Glomerular endothelial cell (primary cell): ENCODE results near the gene FSTL4. TPM values are rescaled to one million over a fixed set of nuclear protein-coding genes. Genes with fewer than 3 reads are reported as not detected.

Experiments used
- DNase-seq: peaks from one replicate; pipeline ENCODE4 v3.0.0-alpha.2; 2011; ENCODE audit warnings: low read depth, low spot score; ENCODE audit errors: extremely low read depth
- total RNA-seq: library from RNA; depleted of rRNA; stranded (reverse); fragments of >200 nt; gene quantifications from 2 replicates; pipeline ENCODE4 v1.2.3, GENCODE V29; 2015

FSTL4 gene
- total RNA-seq, 1 donor from 2014 or later = 0.18 TPM

DNA sequence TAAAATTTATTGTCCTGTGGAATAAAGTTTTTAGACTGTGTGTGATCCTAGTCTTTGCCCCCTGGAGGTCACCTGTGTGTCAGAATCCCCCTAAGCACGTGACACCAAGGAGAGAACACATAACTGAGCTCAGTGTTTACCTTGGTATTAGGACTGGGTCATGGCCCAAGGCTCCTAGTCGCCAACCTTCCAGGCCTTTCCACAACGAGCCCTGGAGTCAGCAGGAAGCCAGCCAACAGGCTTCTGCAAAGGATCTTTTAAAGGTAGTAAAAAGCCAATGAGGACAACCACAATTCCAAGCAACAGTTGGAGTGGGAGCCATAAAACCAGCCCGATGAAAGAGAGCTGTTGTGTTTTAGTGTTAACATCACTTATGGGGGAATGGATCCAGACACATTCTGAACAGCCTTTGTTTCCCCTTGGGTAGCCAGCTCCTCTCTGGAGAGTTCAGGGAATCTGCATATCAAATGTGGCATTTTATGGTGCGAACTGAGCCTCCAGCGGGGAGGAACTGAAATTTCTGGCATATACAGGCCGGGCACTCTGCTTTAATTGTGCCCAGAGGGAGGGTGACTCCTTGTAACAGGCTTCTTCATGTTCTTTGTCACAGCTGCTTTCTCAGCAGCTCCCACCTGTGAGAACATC lies 239.9 kb downstream of the FSTL4 start:
- DNase-seq = no peak

DNA sequence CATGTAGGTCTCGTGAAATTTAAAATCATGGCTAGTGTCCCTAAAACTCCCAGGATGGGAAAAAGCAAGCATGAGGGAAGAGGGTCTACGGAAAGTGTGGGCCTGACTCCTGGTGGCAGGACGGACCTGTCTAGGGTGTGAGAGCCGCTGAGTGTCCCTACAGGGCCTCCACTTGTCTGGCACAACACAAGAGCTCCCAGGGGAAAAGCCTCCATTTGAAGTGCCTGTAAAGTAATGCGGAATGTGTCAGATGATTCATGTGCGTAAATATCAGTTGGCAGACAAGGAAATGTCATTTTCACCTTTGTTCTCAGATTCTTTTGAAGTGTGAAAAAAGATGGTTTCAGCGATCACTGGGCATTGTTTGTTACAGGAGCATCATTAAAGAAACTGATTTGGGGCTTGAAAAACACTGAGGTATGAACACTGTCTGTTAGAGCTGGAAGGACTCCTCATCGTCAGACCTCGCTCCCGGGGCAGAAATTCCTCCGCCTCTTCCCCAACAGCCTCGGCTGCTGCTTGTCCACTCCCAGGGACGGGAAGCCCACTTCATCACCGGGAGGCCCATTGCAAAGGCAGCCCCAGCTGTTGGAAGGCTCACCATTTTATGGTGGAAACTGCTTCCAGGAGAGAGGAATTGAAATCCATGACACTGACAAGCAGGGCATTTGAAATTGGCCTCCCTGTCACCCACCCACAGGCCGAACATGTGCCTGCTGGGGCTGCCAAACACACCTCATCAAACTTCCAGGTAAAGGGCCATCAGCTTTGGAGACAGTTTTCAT lies 240.8 kb downstream of the FSTL4 start:
- DNase-seq = no peak

DNA sequence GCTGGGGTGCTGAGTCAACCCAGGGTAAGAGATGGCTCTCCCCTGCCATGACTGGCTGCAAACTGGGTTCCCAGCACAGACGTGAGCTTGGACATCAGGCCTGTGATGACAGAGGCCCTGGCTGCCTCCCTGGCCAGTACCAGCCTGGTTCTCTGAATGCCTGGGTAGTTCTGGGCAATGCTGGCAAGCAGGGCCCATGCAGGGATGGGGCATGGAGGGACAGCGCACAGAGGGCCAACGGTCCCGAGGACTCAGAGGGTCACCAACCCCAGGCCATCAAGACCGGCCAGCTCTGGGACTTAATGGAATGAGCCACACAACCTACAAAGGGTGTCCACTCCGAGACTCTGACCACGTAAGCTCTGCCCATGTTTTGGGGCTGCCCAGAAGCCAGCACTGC lies 241.4 kb downstream of the FSTL4 start:
- no peak for DNase-seq

DNA sequence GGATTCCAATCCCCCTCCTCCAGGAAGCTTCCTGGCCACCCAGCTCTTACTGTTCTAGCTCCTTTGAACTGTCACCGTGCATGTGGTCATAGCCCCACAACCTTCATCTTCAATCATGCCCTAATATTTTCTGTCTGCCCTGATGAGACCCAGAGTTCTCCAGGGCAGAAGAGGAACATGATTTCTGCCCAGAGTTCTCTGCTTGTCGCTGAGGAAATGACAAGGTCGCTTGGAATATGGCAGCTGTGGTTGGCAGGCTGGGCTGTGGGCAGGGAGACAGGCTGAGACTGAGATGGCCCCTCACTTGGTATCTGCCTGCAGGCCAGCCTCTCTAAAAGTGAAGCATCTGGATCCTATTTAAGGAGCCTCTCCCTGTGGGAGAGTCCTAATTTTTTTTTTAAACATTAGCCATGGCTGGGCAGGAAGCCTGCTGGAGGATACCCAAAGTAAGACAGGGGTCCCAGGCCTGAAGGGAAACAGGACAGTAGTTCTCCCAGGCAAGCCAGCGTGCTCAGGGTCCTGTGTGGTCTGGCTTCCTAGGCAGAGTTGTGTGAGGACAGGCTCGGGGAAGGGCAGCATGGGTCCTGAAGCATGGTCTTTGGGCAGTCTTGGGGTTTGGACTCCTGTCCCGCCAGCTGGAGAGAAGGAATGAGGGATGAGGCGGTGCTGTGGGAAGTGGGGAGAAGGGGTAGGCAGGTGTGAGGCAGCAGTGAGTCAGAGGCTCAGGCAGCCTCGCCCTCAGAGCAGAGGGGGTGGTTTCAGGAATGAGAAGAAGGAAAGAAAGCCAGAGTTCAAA lies 242.1 kb downstream of the FSTL4 start:
- DNase-seq = no peak

DNA sequence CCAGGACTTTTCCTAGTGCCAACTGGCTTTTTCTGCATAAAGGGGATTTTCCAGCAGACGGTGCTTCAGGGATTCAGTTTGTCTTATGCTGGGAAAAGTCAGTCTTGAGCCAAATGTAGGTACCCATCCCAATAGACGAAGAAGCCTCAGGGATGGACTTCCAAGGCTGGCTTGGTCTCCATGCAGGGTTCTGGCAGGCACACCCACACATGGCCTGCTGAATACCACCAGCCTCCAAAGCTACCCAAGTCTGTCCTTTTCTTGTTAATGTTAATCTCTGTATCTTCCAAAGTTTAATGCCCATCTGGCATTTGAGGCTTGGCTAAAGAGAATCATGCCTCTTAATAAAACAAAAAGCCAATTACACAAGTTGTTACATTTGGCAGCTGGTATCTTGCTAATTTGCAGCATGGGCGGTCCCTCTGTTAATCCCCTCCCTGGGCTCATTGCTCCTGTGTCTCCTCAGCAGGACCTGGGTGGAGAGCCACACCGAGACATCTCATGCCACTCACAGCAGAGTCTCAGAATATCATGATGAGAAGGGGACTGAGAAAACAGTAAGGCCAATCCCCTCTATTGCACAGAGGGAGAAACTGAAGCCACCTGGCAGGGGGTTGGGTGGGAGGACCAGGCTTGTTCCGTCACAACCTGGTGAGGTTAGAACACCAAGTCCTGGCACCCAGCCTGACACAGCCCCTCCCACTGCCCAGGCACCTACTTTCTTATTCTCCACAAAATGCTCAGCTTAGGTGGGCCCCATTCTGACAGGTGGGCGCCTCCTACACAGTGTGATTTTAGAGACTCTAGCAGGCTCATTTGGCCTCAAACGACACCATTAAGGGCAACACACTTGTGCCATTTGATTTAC lies 243.2 kb downstream of the FSTL4 start:
- DNase-seq = no peak

DNA sequence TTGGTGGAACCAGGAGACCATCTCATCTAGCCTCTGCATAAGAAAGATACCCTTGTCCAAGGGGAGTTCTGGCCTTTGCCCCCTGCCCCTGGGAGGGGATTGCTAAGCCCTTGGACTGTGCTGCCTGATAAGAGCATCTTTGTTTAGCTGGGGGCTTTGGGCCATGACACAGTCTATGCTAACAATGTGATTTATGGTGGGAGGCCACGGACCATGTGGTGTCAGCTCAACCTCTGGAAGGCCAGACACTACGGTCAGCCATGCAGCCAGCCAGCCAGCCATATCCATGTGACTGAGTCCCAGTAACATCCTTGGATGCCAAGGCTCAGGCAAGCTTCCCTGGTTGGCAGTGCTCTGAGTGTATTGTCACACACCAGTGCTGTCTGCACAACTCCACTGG lies 244.4 kb downstream of the FSTL4 start:
- no peak for DNase-seq

DNA sequence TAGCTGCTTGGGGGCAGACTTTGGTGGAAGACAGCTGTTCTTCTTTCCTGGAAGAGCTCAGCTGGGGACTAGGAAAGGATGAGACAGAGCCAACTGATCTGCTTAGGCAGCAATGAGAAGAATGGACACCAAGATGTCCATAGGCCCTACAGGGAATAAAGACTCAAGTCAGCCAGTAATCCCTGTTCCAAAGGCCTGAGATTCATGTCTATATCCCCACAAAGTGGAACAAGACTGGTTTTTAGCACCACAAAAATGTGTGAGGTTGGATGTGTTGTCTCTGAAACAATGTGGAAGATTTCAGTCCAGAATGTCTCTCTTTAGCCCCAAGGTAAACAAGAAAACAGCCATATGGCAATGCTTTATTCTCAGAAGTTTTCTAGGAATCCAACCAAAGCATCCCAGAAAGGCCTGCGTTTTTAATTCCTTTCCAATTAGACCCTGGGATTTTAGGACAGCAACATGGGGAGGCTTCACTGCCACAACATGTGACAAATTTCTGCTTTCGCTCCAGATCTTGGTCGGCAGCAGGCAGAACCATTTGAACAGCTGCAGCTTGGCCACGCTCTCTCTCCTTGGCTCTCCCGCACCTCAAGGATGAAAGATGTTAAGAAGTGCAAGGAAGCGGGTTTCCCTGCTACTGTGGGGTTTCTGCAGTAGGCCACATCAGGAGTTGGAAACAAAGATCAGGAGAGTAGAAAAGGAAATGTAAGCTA lies 245.1 kb downstream of the FSTL4 start:
- DNase-seq = no peak

DNA sequence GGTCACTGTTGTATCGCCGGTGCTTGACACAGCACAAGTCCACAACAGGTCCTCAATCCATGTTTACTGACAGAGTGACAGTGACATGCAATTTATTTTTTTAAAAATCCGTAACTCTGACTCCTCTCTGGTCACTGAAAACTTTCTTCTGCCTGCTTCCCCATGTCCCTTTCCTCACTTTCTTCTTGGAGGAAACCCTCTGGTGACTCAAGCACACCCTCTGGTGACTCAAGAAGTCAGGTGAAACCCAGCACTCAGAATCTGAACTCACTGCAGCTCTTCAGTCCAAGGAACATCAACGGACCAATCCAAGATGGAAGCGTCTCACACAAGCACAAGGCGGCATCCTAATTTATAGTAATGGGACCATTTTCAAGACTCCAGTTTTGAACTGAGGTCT lies 245.9 kb downstream of the FSTL4 start:
- no peak for DNase-seq

DNA sequence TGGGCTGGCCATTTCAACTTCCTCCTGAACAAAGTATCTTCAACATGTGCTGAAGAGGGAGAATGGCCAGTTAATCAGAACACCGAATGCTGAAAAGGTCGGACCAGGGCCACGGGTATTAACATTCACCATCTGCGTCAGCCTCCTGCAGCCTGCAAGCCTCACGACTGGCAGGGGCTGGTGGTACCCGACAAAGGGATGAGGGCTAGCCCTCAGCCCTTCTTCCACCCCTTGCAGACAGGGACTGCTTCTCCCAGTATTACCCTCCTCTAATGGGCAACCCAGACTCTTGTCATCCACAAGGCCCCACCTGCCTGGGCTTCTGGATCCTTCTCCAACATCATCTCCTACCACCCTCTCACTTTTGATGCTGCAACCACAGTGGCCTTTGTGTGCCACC lies 246.6 kb downstream of the FSTL4 start:
- no peak for DNase-seq

DNA sequence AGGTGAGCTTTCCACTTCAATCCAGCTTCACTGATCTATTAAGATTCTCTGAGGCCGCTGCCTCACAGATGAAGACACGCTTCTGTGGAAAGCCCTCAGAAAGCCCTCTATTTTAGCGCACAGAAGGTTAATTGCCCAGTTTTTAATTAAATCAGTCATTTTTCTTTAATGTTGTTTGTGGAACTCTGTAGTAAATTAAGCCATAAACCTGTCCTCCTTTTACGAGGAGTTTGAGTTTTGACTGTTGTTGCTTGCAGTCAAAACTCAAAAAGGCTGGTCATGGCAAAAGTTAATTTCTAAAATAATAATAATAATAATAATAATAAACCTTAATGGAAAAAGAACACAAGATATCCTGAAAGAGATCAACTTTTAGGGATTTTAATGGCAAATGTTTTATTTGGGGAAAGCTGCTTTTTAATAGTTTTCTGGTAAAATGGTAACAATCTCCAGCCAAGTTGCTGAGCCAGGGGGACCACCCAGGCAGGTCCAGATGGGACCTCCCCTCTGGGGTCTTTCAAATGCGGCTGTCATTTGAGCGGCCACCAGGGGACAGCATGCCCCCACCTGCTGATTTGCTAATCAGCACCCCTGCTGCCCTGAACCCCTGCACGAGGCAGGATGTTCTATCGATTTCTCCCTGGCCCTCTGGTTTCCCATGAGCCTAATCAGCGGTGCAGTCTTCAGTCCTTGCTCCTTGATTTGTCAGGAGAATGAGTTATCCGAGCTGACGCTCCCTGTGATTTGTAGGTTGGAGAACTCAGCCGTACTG lies 247.2 kb downstream of the FSTL4 start:
- DNase-seq = no peak

DNA sequence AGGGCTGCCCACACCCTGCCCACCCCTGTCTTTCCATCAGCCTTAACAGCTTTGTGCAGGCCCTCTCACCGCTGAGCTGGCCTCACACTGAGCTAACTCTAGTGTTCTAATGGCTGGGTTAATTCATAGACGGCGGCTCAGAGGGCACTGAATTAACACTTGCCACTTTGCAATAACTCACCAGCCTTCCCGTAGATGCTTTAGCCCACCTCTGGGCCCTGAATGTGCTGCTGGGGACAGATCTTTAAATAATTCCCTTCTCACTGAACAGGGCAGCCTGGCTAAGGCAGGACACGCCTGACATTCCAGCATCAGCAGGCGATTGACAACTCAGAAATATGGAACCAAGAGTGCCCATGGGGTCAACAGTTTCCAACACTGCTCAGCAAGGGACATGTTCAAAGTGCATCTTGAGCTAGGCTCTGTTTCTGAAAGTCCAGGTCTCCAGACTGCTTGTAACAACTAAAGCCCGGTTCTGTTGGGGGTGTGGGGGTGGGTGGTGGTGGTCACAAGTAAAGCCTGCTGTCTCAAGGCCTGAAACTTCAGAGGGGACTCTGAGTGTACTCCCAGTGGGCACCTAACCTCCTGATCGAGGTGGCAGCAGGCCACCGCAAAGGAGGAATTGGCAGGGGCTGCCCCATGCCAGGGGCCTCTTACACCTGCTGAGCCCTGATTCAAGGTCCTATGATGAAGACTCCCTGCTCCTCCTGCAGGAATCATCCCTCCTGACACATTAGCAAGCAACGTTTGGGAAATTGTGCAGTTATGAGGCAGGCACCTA lies 248.3 kb downstream of the FSTL4 start:
- DNase-seq = no peak

DNA sequence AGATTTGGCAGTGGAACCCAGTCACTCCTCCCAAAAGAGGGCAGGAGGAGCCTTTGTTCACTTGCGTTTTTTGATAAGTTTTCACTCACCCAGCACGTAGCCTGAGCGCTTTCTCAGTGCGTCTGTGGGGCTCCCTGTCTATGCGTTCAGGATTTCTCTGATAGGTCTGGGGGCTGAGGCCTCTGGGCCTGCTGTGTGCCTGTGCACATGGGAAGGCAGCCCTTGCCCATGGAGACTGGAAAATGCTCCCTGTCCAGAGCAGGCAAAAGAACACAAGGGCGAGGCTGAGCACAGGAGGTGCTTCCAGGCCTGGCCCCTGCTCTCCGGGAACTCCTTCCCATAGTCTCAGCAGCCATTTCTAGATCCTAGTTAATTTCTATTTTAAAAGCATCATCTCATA lies 249.9 kb downstream of the FSTL4 start:
- DNase-seq = no peak

DNA sequence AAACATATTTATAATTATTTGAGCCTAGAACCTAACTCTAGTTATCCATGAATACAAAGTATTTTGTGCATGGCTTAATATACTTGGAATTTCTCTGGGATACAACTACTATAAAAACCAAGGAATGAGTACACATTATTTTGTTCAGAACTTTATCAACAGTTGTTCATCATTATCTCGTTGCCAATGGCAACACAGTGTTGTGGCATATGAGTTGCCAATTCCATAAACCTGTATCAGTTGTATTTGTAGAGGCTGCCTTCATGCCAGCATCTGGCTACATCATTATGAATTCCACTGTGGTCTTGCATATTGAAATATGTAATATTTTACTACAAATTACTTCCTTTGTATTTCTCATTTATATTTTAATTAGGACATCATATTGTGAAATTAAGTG lies 250.4 kb downstream of the FSTL4 start:
- no peak for DNase-seq

DNA sequence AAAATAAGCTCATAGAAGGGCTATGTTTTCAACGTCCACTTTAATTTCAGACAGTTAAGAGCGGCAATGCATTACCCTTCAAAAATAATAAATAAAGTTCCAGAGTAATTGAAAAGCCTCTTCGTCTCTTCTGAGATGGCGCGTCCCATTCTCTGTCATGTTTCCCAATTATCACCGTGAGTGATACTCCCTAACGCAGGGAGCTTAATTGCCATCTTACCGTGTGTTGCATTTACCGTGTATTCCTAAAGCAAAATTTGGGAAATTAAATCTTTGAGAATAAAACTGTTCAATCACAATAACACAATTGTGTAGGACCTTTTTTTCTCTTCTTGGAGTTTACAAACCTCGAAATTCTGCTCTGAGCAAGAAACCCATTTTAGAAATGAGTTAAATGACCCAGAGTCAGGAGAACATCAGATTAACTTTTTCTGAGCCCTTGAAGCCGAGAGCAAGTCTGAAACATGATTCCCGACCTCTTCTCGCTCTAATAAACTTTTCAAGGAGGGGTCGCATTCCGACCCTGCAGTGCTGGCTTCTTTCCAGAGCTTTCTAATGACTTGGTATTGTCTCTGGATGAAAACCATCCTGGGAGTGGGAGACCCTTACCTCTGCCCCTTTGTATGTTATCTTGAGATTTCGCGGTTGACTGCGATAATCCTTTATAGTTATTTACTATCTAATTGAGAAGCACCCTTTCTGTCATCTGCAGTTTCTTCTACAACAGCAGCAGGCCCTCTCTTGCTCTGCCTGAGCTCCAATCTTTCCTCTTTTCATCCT lies 251.5 kb downstream of the FSTL4 start:
- no peak for DNase-seq

DNA sequence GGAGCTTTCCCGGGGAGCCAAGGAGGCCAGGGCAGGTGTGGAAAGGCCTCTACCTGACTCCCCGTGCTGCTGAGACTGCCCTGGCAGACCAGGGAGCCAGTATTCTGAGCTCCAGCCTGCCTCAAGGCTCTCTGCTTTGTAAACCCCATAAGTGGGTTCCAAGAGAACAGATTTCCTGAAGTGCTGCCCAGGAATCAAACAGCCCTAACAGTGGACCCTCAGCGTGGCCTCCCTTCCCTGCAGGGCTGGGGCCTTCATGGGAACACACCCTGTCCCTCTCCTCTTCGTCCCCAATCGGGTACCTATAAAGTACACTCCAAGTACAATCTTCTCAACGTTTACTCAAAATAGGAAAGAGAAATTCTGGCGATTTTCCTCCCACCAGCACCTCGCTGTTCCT lies 252.5 kb downstream of the FSTL4 start:
- DNase-seq = no peak

DNA sequence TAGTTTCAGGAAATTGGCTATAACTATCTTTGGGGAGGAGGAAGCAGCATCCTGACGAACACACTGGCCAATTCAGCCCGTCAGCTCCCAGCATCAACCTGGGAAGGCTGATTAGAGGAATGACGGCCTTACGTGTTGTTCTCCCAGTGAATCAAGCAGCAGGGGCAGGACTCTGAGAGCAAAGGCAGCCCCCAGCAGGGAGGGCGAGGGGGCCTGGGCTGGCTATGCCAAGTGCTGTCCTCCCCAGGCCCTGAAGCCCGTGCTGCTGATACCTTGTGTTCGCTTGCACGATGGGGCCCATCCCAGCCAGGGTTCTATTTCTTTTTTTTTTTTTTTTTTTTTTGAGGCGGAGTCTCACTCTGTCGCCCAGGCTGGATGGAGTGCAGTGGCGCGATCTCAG lies 254.1 kb downstream of the FSTL4 start:
- DNase-seq = no peak

DNA sequence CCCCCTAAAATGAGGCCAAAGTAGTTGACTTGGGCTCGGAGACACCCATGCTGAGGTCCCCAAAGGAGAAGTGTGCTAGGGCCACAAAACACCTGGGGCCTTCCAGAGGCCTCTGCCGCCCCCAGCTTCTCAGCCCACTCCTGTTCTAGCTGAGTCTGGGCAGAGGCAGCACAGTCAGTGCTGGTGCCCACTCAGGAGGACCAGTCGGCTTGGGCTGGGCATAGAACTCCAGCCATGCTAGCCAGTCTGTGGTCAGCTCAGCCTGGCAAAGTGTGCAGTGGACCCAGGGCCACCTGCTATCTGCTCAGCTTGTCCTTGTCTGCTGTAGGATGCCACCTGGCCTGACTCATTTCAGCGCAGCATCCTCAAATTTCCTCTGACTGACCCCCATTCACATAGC lies 254.6 kb downstream of the FSTL4 start:
- DNase-seq = no peak

DNA sequence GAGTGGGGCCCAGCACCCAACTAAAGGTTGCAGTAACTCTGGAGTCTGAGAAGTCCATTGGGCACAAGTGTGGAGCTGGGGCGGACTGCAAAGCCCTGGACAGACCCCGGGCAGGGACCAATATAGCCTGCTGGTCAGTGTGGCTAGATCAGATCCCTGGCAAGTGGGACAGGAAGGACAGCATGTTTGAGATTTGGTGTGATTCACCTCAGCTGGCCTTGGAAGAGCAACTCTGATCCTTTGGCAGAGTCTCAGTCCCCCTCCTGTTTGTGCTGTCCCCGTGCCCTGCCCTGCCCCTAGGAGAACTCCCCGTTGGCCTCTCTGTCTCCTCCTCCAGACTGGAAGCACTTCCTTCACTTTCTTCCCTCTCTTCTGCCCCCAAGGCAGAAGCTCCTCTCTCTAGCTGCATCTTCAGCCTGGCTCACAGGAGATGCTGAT lies 255.3 kb downstream of the FSTL4 start:
- no peak for DNase-seq
